Thoracic aorta (tissue), 2 donors: ENCODE measurements around the gene RBM38. TPM values are rescaled to one million over a fixed set of nuclear protein-coding genes. Genes with fewer than 3 reads are reported as not detected.

ENCODE experiments used
- ATAC-seq: fragments of 150-250 bp; one replicate; pipeline ENCODE4 v1.8.0; 2017; ENCODE audit warnings: low read depth; ENCODE audit not compliant: insufficient number of reproducible peaks, low FRiP score
- DNase-seq: peaks from one replicate; pipeline ENCODE4 v3.0.0-alpha.2; 2020; ENCODE audit warnings: low spot score
- H3K27ac ChIP-seq, 2 donors: fragments of 200-600 bp; sonication (generic); 1 replicate in 1 of 2; 2 replicates in 1 of 2; pipeline ENCODE4 v1.5.1; 2016; ENCODE audit warnings: mild to moderate bottlenecking in 2 of 2, moderate library complexity in 2 of 2
- H3K27me3 ChIP-seq: fragments of 200-600 bp; sonication (generic); replicated peaks from 2 replicates; pipeline ENCODE4 v1.6.0; 2016; ENCODE audit warnings: mild to moderate bottlenecking; ENCODE audit not compliant: insufficient read depth
- H3K36me3 ChIP-seq: fragments of 200-600 bp; sonication (generic); one replicate; pipeline ENCODE4 v1.5.1; 2016
- H3K4me1 ChIP-seq, 2 donors: fragments of 200-600 bp; sonication (generic); 1 replicate in 1 of 2; 2 replicates in 1 of 2; pipeline versions ENCODE4 v1.5.1 to v1.6.0; 2016; ENCODE audit warnings: low read depth in 2 of 2, mild to moderate bottlenecking in 1 of 2; ENCODE audit not compliant: control insufficient read depth in 1 of 2
- H3K4me3 ChIP-seq: fragments of 200-600 bp; sonication (generic); 2 replicates; pipeline ENCODE4 v1.5.1; 2016; ENCODE audit warnings: mild to moderate bottlenecking
- H3K9me3 ChIP-seq: fragments of 200-600 bp; sonication (generic); 2 replicates; pipeline ENCODE4 v1.5.1; 2016
- CTCF ChIP-seq: fragments of 200-600 bp; sonication (generic); IDR thresholded peaks from one replicate; pipeline ENCODE4 v1.5.1; 2019; ENCODE audit warnings: antibody characterized with exemption
- total RNA-seq, 2 donors: library from RNA; depleted of rRNA; stranded (reverse); fragments of >200 nt; gene quantifications; one replicate each; pipeline versions ENCODE4 v1.1.0 to v1.2.3, GENCODE V29; 2016

Gene RBM38
- total RNA-seq, 2 donors from 2014 or later, result 9.6 to 24.8 TPM

GRCh38 chr20:57431539-57431835 is 40.3 kb downstream of the RBM38 start:
- Histone ChIP-seq H3K4me3 (no peak overlapping the region), H3K27ac (no peak overlapping the region), H3K9me3 (no peaks in the 10 kb centered on the region), H3K4me1 (peaks cover 22 to 50% of the 10 kb centered on the region in 2 donors), H3K27me3 (no peaks in the 10 kb centered on the region), H3K36me3 (no peaks in the 10 kb centered on the region)
- DNase-seq, result no peak
- no peak for ATAC-seq
- TF ChIP-seq CTCF, result no peak

- no peak for TF ChIP-seq CTCF
- Histone ChIP-seq H3K27me3 (no peaks in the 10 kb centered on the region), H3K27ac (no peak overlapping the region), H3K4me1 (peaks cover 32 to 60% of the 10 kb centered on the region in 2 donors), H3K4me3 (no peak overlapping the region), H3K9me3 (no peaks in the 10 kb centered on the region), H3K36me3 (no peaks in the 10 kb centered on the region)
- DNase-seq (no peak), ATAC-seq (no peak)
Observed at GRCh38 chr20:57432480-57432861, 41.3 kb downstream of the RBM38 start.

- no peak for TF ChIP-seq CTCF
- no peaks in the 10 kb centered on the region for H3K27me3 ChIP-seq
- ATAC-seq (no peak), DNase-seq (no peak)
- no peaks in the 10 kb centered on the region for H3K9me3 ChIP-seq
- peaks cover 34 to 60% of the 10 kb centered on the region in 2 donors for H3K4me1 ChIP-seq
- H3K4me3 ChIP-seq, result no peak overlapping the region
- H3K36me3 ChIP-seq, result no peaks in the 10 kb centered on the region
- H3K27ac ChIP-seq, result no peak overlapping the region
Observed at GRCh38 chr20:57432862-57433491, 41.8 kb downstream of the RBM38 start.

GRCh38 chr20:57433657-57434389 is 42.6 kb downstream of the RBM38 start:
- no peak for DNase-seq
- ATAC-seq, result no peak
- no peaks in the 10 kb centered on the region for H3K27me3 ChIP-seq
- H3K4me1 ChIP-seq, result peaks cover 37 to 60% of the 10 kb centered on the region in 2 donors
- no peak overlapping the region for H3K27ac ChIP-seq
- no peak overlapping the region for H3K4me3 ChIP-seq
- no peaks in the 10 kb centered on the region for H3K9me3 ChIP-seq
- no peaks in the 10 kb centered on the region for H3K36me3 ChIP-seq
- TF ChIP-seq CTCF, result no peak

GRCh38 chr20:57434390-57434700 is 43.1 kb downstream of the RBM38 start:
- TF ChIP-seq CTCF, result no peak
- ATAC-seq, result no peak
- Histone ChIP-seq H3K9me3 (no peaks in the 10 kb centered on the region), H3K36me3 (no peaks in the 10 kb centered on the region), H3K4me3 (no peak overlapping the region), H3K4me1 (peaks cover 37 to 56% of the 10 kb centered on the region in 2 donors), H3K27ac (no peak overlapping the region), H3K27me3 (no peaks in the 10 kb centered on the region)
- no peak for DNase-seq
